Measurements from ENCODE around the gene KRTAP10-10. TPM values are rescaled to one million over a fixed set of nuclear protein-coding genes. Genes with fewer than 3 reads are reported as not detected.

Gene KRTAP10-10
- total and polyA plus RNA-seq, 2 donors (not counting 1 experiment from before 2014, with no cell fraction given), result not detected

DNA sequence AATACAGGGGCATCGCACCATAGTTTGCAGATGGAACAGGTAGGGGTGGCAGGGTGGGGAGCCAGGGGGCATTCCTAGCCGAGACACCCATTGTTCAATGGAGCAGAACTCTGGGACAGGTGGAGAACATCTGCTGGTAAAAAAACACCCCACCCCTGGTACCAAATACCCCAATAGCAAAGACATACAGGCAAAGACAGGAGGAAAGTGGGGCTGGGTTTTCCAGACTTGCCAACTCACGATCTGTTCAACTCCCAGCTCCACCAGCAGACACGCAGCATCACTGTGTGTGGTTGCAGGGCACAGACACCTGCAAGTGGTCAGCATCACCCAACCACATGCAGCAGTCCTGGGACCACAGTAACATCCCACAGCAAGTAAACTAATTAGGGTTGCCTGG, 25.6 kb upstream of the KRTAP10-10 start:
- H3K4me3 Mint-ChIP-seq, result no peak overlapping the region
- Histone ChIP-seq H3K9ac (ENCODE audit: low read length) (no peak overlapping the region), H3K4me2 (replicated peaks; ENCODE audit: low read depth, low read length, poor library complexity, severe bottlenecking) (no peak overlapping the region), H3K79me2 (ENCODE audit: control insufficient read depth, insufficient read depth, low read length) (no peaks in the 10 kb centered on the region), H3K36me3 (replicated peaks in 1 of 2; ENCODE audit: control extremely low read depth in 1 of 2, control insufficient read depth in 1 of 2, extremely low read depth in 1 of 2, insufficient read depth in 2 of 2, low read length in 1 of 2) (no peaks in the 10 kb centered on the region), H3K4me1 (ENCODE audit: control insufficient read depth in 2 of 2, insufficient read depth in 2 of 2, low read length in 2 of 2) (no peaks in the 10 kb centered on the region), H3K27me3 (replicated peaks in 1 of 4; ENCODE audit: control extremely low read depth in 1 of 4, control insufficient read depth in 3 of 4, insufficient read depth in 4 of 4, low read length in 3 of 4) (peaks cover 0 to 3% (median 1%) of the 10 kb centered on the region in 4 experiments), H3K9me3 (ENCODE audit: control extremely low read depth in 1 of 3, control insufficient read depth in 2 of 3, insufficient read depth in 1 of 3, low read length in 2 of 3) (peaks cover 4 to 39% (median 25%) of the 10 kb centered on the region in 3 donors), H2AFZ (ENCODE audit: insufficient read depth, low read depth, low read length, poor library complexity, severe bottlenecking) (no peak overlapping the region), H3K27ac (ENCODE audit: low read length in 2 of 2) (no peak overlapping the region), H4K20me1 (ENCODE audit: control insufficient read depth, insufficient read depth, low read length, poor library complexity, severe bottlenecking) (no peaks in the 10 kb centered on the region), H3K4me3 (ENCODE audit: control extremely low read depth in 1 of 5, extremely low read depth in 1 of 5, insufficient read depth in 1 of 5, low read depth in 2 of 5, low read length in 4 of 5) (no peak overlapping the region)
- no peaks in the 10 kb centered on the region for H3K4me1 Mint-ChIP-seq
- no peak for ATAC-seq (ENCODE audit: low read depth)
- POLR2A ChIA-PET, result no interaction called here
- no peak overlapping the region for H3K27ac Mint-ChIP-seq
- CTCF ChIA-PET, result no interaction called here
- TF ChIP-seq CTCF (IDR thresholded peaks at IDR 0.05), result no peak
- no peak for TF ChIP-seq EZH2 (IDR thresholded peaks at IDR 0.05; ENCODE audit: borderline replicate concordance, insufficient read depth, low read depth, low read length, poor library complexity, severe bottlenecking)
- H3K27me3 Mint-ChIP-seq, result peaks cover 18% of the 10 kb centered on the region
- H3K9me3 Mint-ChIP-seq (ENCODE audit: insufficient read depth), result peaks cover 15% of the 10 kb centered on the region
- 85% methylated on average over 2 of the region's 4 CpGs for WGBS (ENCODE audit: insufficient coverage)
- intact Hi-C loops (cut with micrococcal nuclease), result no loop called here
- DNase-seq, result no peak

GRCh38 chr21:44612029-44612486, 25.1 kb upstream of the KRTAP10-10 start, which contains the start of gene KRTAP10-8:
KRTAP10-8 (plus strand) TSS chr21:44612079; CDS start chr21:44612101, 22 bp downstream.
- H3K27me3 ChIP-seq (replicated peaks in 1 of 4; ENCODE audit: control extremely low read depth in 1 of 4, control insufficient read depth in 3 of 4, insufficient read depth in 4 of 4, low read length in 3 of 4), result peaks cover 0 to 3% (median 1%) of the 10 kb centered on the region in 4 experiments
- H3K4me2 ChIP-seq (replicated peaks; ENCODE audit: low read depth, low read length, poor library complexity, severe bottlenecking), result no peak within 1 kb of the TSS
- peaks cover 15% of the 10 kb centered on the region for H3K9me3 Mint-ChIP-seq (ENCODE audit: insufficient read depth)
- H3K4me1 ChIP-seq (ENCODE audit: control insufficient read depth in 2 of 2, insufficient read depth in 2 of 2, low read length in 2 of 2), result no peaks in the 10 kb centered on the region
- H3K9me3 ChIP-seq (ENCODE audit: control extremely low read depth in 1 of 3, control insufficient read depth in 2 of 3, insufficient read depth in 1 of 3, low read length in 2 of 3), result peaks cover 4 to 42% (median 25%) of the 10 kb centered on the region in 3 donors
- H3K79me2 ChIP-seq (ENCODE audit: control insufficient read depth, insufficient read depth, low read length), result no peaks in the 10 kb centered on the region
- H3K4me1 Mint-ChIP-seq, result no peaks in the 10 kb centered on the region
- DNase-seq (no peak), ATAC-seq (ENCODE audit: low read depth) (no peak)
- H4K20me1 ChIP-seq (ENCODE audit: control insufficient read depth, insufficient read depth, low read length, poor library complexity, severe bottlenecking), result no peaks in the 10 kb centered on the region
- peaks cover 16% of the 10 kb centered on the region for H3K27me3 Mint-ChIP-seq
- no peaks in the 10 kb centered on the region for H3K36me3 ChIP-seq (replicated peaks in 1 of 2; ENCODE audit: control extremely low read depth in 1 of 2, control insufficient read depth in 1 of 2, extremely low read depth in 1 of 2, insufficient read depth in 2 of 2, low read length in 1 of 2)
- H3K9ac ChIP-seq (ENCODE audit: low read length), result no peak within 1 kb of the TSS
- H3K27ac ChIP-seq (ENCODE audit: low read length in 2 of 2), result no peak within 1 kb of the TSS
- intact Hi-C loops (cut with micrococcal nuclease), result no loop called here
- H3K4me3 ChIP-seq (ENCODE audit: control extremely low read depth in 1 of 5, extremely low read depth in 1 of 5, insufficient read depth in 1 of 5, low read depth in 2 of 5, low read length in 4 of 5), result no peak within 1 kb of the TSS
- TF ChIP-seq EZH2 (IDR thresholded peaks at IDR 0.05; ENCODE audit: borderline replicate concordance, insufficient read depth, low read depth, low read length, poor library complexity, severe bottlenecking) (no peak), CTCF (IDR thresholded peaks at IDR 0.05) (no peak)
- 92% methylated on average over 8 of the region's 8 CpGs for WGBS (ENCODE audit: insufficient coverage)
- H2AFZ ChIP-seq (ENCODE audit: insufficient read depth, low read depth, low read length, poor library complexity, severe bottlenecking), result no peak within 1 kb of the TSS
- CTCF ChIA-PET, result no interaction called here
- POLR2A ChIA-PET, result no interaction called here
- H3K4me3 Mint-ChIP-seq, result no peak within 1 kb of the TSS
- H3K27ac Mint-ChIP-seq, result no peak within 1 kb of the TSS

Measured in B cell (primary cell).